Mucosa of stomach (tissue), 1 donor: Measurements from ENCODE around the gene NNMT.

Experiments used
- H3K27me3 ChIP-seq: one replicate; pipeline ENCODE4 v1.7.0; 2013; ENCODE audit warnings: mild to moderate bottlenecking, low read length; ENCODE audit not compliant: control insufficient read depth, insufficient read depth
- H3K36me3 ChIP-seq: one replicate; pipeline ENCODE4 v1.7.0; 2013; ENCODE audit warnings: low read length; ENCODE audit not compliant: control insufficient read depth, insufficient read depth
- H3K4me1 ChIP-seq: one replicate; pipeline ENCODE4 v1.7.0; 2013; ENCODE audit warnings: mild to moderate bottlenecking, low read length; ENCODE audit not compliant: control insufficient read depth, insufficient read depth
- H3K4me3 ChIP-seq: one replicate; pipeline ENCODE4 v1.7.0; 2013; ENCODE audit warnings: low read length
- H3K9ac ChIP-seq: one replicate; pipeline ENCODE4 v1.7.0; 2013; ENCODE audit warnings: mild to moderate bottlenecking, low read length, moderate library complexity
- H3K9me3 ChIP-seq: one replicate; pipeline ENCODE4 v1.7.0; 2013; ENCODE audit warnings: mild to moderate bottlenecking, low read length, moderate library complexity; ENCODE audit not compliant: control insufficient read depth
- donor health status: Pancreatic carcinoma.

Gene NNMT

DNA sequence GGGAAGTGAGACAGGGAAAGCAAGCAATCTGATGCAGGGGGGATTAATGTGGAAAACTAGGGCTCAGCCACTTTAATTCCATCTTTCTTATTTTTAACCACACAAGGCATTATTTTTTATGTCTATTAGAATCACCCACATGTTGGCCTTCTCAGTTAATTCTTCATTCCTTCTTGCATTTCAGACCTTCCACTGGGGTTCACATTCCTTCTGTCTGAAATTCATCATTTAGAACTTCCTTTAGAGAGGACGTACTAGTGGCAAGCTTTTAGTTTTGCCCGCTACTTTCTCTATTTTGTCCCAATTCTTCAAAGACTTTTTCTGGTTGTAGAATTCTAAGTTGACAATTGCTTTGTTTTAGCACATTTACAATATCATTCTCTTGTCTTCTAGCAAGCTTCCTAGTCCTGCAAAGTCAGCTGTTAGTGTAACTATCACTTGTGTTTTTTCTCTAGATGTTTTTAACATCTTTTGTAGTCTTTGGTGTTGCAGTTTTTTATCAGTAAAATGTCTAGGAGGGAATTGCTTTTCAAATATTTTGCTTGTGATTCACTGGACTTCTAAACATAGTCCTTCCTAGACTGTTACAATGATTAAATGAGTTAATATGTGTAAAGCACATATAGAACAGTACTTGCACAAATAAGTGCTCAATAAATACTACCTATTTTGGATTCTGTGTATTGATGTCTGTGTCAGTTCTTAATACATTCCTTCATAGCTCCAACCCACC, 5.5 kb upstream of the NNMT start:
- Histone ChIP-seq H3K36me3 (no peaks in the 10 kb centered on the region), H3K27me3 (no peaks in the 10 kb centered on the region), H3K4me1 (peaks cover 20% of the 10 kb centered on the region), H3K9me3 (no peaks in the 10 kb centered on the region), H3K9ac (no peak overlapping the region), H3K4me3 (no peak overlapping the region)

DNA sequence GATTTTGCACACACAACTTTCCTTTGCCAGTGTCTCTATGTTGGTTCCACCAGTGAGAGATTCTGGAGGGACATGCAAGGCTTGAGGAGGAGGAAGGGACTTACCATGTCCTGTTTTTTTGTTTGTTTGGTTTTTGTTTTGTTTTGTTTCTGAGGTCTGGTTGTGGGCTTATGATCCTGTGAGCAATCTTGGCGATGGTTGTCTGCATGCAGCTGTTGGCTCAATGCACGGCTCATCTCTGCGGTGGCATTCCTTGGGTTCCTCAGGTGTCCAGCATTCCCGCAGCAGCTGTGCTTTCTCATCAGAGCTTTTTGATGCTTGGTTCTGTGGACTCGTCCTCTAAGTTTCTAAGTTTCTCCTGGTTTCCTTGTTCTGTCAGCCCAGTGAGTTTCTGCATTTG, 4.8 kb upstream of the NNMT start:
- Histone ChIP-seq H3K4me1 (peaks cover 20% of the 10 kb centered on the region), H3K27me3 (no peaks in the 10 kb centered on the region), H3K4me3 (no peak overlapping the region), H3K36me3 (no peaks in the 10 kb centered on the region), H3K9me3 (no peaks in the 10 kb centered on the region), H3K9ac (no peak overlapping the region)

DNA sequence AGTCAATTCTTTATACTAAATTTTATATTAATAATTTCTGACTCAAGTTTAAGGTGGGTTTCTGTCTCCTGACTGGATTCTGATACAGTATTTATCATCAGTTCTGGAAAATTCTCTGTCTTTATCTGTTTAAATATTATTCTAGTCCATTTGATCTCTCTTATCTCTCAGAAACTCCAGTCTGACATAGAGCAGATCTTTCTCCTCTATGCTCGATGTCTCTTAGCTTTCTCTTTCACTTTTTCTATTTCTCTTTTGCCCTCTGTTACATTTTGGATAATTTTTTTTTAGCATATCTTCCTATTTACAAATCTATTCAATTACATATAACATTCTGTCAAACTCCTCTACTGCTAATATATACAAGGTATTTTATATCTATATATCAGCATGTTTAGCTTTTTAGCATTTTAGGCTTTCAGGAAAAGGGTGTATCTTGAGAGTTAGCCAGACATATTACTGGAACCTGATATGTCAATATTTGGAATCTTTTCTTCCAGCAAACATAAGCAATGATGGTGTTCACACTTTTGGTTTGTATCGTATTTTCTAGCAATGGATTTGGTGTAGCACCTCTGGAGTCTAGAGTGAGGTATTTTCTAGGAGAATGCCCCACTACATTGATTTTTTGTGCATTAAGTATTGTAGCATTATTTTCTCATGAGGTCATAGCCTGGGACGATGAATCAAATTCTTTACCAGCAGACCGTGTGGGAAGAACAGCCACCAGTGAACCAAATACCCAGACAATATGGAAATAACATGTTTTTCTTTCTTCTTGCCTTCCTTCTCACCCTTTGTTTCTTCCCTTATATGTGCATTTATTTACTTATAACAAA, 4.1 kb upstream of the NNMT start:
- Histone ChIP-seq H3K27me3 (no peaks in the 10 kb centered on the region), H3K4me1 (peaks cover 20% of the 10 kb centered on the region), H3K9me3 (no peaks in the 10 kb centered on the region), H3K4me3 (peak overlapping the region; percentile 7), H3K36me3 (no peaks in the 10 kb centered on the region), H3K9ac (no peak overlapping the region)

DNA sequence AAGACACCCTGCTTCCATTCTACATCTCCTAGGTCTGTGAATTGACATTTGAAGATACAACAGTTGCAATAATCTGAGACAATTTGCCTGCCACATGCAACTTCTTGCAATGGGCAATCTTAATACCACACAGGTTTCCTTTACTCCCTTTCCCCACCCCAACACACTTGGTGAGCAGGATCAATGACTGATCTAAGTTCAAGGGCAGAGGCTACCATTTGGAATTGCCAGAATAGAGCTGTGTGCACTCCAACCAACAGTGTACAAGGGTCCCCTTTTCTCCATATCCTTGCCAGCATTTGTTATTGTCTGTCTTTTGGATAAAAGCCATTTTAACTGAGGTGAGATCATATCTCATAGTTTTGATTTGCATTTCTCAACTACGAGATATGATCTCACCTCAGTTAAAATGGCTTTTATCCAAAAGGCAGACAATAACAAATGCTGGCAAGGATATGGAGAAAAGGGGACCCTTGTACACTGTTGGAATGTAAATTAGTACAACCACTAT, 2.9 kb upstream of the NNMT start:
- Histone ChIP-seq H3K27me3 (no peaks in the 10 kb centered on the region), H3K4me3 (no peak overlapping the region), H3K36me3 (no peaks in the 10 kb centered on the region), H3K9ac (no peak overlapping the region), H3K4me1 (peaks cover 20% of the 10 kb centered on the region), H3K9me3 (no peaks in the 10 kb centered on the region)

DNA sequence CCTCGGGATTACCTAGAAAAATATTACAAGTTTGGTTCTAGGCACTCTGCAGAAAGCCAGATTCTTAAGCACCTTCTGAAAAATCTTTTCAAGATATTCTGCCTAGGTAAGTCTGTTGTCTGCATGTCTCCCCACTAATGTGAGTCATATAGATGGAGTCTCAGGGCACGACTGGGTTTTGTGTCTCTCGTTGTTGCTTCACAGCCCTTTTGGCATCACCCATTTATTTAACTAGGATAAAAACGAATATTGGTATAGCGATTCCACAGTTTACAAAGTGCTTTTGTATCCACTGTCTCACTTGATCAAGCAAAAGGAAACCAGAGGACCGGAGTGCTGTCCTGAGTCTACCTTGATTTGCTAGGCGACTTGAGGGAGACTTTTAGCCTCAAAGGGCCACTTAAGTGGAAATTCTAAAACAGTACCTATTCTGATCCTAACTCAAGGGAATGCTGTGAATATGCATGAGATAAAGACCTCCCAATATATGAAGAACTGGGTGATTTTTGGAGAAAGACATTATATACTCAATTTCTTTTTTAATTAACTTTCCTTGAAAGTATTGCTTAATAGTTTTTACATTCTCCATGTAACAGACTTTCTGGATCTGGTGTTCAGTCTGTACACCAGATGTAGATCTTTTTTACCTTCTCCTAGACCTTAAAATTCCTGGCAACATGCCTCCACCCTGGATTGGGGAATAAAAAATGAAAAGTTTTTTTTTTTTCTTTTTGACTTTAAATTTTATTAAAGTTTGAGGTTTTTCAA, 590 bp downstream of the NNMT start:
- H3K36me3 ChIP-seq: no peaks in the 10 kb centered on the region
- peak overlapping the region; percentile 56 for H3K9ac ChIP-seq
- peaks cover 15% of the 10 kb centered on the region for H3K4me1 ChIP-seq
- no peaks in the 10 kb centered on the region for H3K9me3 ChIP-seq
- no peak overlapping the region for H3K4me3 ChIP-seq
- no peaks in the 10 kb centered on the region for H3K27me3 ChIP-seq

DNA sequence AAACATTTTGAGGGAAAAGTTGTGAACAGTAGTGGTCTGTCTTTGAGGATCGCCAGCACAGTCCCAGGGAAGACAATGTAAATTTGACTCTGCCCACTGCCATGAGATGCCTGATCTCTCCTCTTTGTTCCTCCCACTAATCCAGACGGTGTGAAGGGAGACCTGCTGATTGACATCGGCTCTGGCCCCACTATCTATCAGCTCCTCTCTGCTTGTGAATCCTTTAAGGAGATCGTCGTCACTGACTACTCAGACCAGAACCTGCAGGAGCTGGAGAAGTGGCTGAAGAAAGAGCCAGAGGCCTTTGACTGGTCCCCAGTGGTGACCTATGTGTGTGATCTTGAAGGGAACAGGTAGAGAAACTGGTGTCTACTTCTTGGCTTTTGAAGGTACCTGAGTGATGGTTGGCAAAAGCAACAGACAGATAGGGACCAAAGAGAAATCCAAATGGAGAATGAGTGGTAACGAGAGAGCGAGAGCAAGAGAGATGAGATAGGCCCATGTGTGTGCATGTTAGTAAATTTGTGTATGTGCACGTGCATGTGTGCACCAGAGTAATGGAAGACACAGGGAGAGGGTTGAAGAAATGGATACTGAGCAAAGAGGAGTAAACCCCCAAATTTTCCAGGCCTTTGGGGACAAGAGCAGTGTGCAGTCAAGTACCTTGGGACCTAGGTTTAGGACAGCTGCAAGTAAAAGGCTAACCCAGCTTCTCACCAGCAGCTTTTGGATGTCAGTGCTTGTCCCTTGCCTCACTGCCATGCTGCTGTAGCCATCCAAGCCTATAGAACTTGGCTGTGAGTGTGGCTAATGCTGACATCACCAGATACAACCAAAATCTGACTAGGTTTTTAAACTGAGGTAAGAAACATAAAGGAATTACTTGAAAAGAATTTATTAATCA, 1.9 kb downstream of the NNMT start:
- Histone ChIP-seq H3K4me1 (peaks cover 6% of the 10 kb centered on the region), H3K9ac (no peak overlapping the region), H3K9me3 (no peaks in the 10 kb centered on the region), H3K4me3 (no peak overlapping the region), H3K27me3 (no peaks in the 10 kb centered on the region), H3K36me3 (no peaks in the 10 kb centered on the region)

DNA sequence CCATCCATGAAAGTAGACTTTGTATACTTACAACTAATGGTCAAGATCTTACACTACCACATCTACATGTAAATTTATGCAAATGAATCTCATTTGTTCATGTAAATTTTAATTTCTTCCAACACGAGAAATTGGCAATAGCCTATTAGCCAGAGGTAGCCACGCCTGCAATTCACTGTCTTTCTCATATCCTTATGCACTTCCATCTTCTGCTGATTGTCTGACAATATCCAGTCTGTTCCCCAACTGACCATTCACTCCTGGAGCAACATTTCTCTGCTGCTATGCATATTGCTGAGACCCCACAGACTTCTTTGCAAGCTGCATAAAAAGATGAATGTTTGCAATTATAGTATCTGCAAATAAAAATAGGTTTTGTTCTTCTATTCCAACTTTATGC, 2.5 kb downstream of the NNMT start:
- H3K4me1 ChIP-seq: peaks cover 6% of the 10 kb centered on the region
- H3K27me3 ChIP-seq: no peaks in the 10 kb centered on the region
- no peaks in the 10 kb centered on the region for H3K36me3 ChIP-seq
- no peaks in the 10 kb centered on the region for H3K9me3 ChIP-seq
- H3K4me3 ChIP-seq: no peak overlapping the region
- no peak overlapping the region for H3K9ac ChIP-seq

DNA sequence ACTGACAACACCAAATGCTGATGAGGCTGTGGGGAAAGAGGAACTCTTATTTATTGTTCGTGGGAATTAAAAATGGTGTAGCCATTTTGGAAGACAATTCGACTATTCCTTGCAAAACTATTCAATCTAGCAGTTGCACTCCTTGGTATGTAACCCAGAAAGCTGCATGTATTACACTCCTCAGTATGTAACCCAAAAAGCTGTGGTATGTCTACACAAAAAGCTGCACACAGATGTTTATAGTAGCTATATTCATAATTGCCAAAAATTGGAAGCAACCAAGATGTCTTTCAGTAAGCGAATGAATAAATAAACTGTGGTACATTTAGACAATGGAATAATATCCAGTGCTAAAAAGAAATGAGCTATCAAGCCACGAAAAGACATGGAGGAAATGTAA, 4.9 kb downstream of the NNMT start:
- H3K4me1 ChIP-seq: no peaks in the 10 kb centered on the region

DNA sequence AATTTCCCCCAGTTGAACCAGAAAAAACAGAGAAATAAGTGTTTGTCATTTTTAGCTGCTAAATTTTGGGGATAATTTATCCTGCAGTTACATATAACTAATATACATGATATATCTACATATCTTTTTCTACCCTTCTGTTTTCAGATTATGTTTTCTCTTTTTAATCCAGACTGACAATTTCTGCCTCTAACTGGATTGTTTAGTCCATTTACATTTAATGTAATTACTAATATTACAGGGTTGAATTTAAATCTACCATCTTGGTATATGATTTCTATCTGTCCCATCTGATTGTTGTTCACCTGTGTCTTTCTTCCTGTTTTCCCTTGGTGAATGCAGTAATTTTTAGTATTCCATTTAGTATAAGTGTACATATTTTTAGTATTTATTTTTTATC, 5.7 kb downstream of the NNMT start:
- Histone ChIP-seq H3K27me3 (no peaks in the 10 kb centered on the region), H3K9me3 (no peaks in the 10 kb centered on the region), H3K36me3 (no peaks in the 10 kb centered on the region), H3K4me3 (no peak overlapping the region), H3K9ac (no peak overlapping the region), H3K4me1 (no peaks in the 10 kb centered on the region)

More for the DNA sequence above, 4.9 kb downstream of the NNMT start:
- Histone ChIP-seq H3K4me3 (no peak overlapping the region), H3K27me3 (no peaks in the 10 kb centered on the region), H3K9ac (no peak overlapping the region), H3K9me3 (no peaks in the 10 kb centered on the region), H3K36me3 (no peaks in the 10 kb centered on the region)

DNA sequence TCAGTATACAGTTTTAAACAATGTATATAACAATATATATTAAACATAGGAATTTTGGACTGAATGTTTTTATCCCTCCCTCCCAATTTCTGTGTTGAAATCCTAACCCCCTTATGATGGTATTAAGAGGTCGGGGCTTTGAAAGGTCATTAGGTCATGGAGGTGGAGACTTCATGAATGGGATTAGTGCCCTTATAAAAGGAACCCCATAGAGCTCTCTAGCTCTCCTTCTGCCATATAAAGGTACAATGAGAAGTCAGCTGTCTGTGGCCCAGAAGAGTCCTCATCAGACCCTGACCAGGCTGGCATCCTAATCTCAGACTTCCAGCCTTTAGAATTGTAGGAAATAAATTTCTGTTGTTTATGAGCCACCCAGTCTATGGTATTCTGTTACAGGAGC, 6.5 kb downstream of the NNMT start:
- Histone ChIP-seq H3K4me1 (peaks cover 4% of the 10 kb centered on the region), H3K36me3 (no peaks in the 10 kb centered on the region), H3K9ac (no peak overlapping the region), H3K4me3 (no peak overlapping the region), H3K27me3 (no peaks in the 10 kb centered on the region), H3K9me3 (no peaks in the 10 kb centered on the region)

DNA sequence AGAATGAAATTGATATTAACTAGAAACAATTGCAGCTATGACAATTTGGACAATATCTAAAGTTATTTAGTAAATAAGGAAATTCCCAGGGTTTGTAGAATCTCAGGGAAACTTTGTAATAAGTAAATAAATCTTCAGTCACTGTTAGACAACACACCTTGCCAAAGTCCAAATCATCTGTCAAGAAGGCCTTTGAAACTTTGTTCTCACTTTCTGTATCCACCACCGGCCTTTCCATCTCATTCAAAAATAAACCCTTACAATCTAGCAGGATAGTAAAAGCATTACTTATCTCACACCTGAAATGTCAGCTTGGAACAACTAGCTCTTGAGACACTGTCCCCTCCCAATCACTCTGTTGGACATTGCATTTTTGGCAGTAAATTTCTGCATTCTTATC, 7.9 kb downstream of the NNMT start:
- Histone ChIP-seq H3K36me3 (no peaks in the 10 kb centered on the region), H3K9me3 (no peaks in the 10 kb centered on the region), H3K9ac (no peak overlapping the region), H3K4me1 (peaks cover 8% of the 10 kb centered on the region), H3K27me3 (no peaks in the 10 kb centered on the region), H3K4me3 (no peak overlapping the region)
